T-helper 22 cell (primary cell): Measurements from ENCODE around the gene EID3.
"Not testable (repeated sequence)": the region's sequence is repeated elsewhere in the genome, so short reads cannot be mapped to it uniquely, and the experiment has no call there.

Source experiments
- DNase-seq: peaks from one replicate; pipeline ENCODE4 v3.0.0-alpha.2; 2020; ENCODE audit warnings: low read depth

The EID3 gene

GRCh38 chr12:104303538-104304151 lies at the start of gene EID3:
EID3 (plus strand) TSS chr12:104303739; CDS start chr12:104303935, 196 bp downstream.
- DNase-seq: peak; percentile 85

GRCh38 chr12:104257913-104258472 lies 45.5 kb upstream of the EID3 start:
- no peak for DNase-seq

GRCh38 chr12:104258476-104259067 lies 45.0 kb upstream of the EID3 start:
- no peak for DNase-seq

GRCh38 chr12:104263026-104263425 lies 40.5 kb upstream of the EID3 start:
- no peak for DNase-seq

- DNase-seq: no peak
Measured at GRCh38 chr12:104263580-104264358, 39.8 kb upstream of the EID3 start.

- not testable (repeated sequence) for DNase-seq
Measured at GRCh38 chr12:104265436-104265835, 38.1 kb upstream of the EID3 start.

- no peak for DNase-seq
Measured at GRCh38 chr12:104272938-104273337, 30.6 kb upstream of the EID3 start.

- DNase-seq: no peak
Measured at GRCh38 chr12:104273503-104273902, 30.0 kb upstream of the EID3 start.

GRCh38 chr12:104274811-104275210 lies 28.7 kb upstream of the EID3 start:
- no peak for DNase-seq

- DNase-seq: no peak
Measured at GRCh38 chr12:104275689-104276088, 27.9 kb upstream of the EID3 start.

GRCh38 chr12:104276273-104277131 lies 27.0 kb upstream of the EID3 start:
- DNase-seq: no peak

- DNase-seq: no peak
Measured at GRCh38 chr12:104279164-104279563, 24.4 kb upstream of the EID3 start.

GRCh38 chr12:104280111-104280510 lies 23.4 kb upstream of the EID3 start:
- DNase-seq: no peak

GRCh38 chr12:104280717-104281458 lies 22.7 kb upstream of the EID3 start:
- no peak for DNase-seq

- no peak for DNase-seq
Measured at GRCh38 chr12:104281636-104282035, 21.9 kb upstream of the EID3 start.

- no peak for DNase-seq
Measured at GRCh38 chr12:104282109-104282508, 21.4 kb upstream of the EID3 start.

GRCh38 chr12:104285740-104286515 lies 17.6 kb upstream of the EID3 start:
- no peak for DNase-seq

GRCh38 chr12:104286516-104287482 lies 16.7 kb upstream of the EID3 start:
- DNase-seq: peak; percentile 83

- peak; percentile 72 for DNase-seq
Measured at GRCh38 chr12:104288635-104289274, 14.8 kb upstream of the EID3 start.
